ENCODE data around the gene ASL.
"Not testable (repeated sequence)": the region's sequence is repeated elsewhere in the genome, so short reads cannot be mapped to it uniquely, and the experiment has no call there.

Gene ASL

GRCh38 chr7:66119245-66119850, 43.7 kb downstream of the ASL start:
- no peak for DNase-seq

GRCh38 chr7:66123175-66123528, 47.5 kb downstream of the ASL start:
- no peak for DNase-seq

- DNase-seq: not testable (repeated sequence)
These were observed 48.9 kb downstream of the ASL start for GRCh38 chr7:66124569-66124861.

- peak; percentile 41 for DNase-seq
These were observed 49.6 kb downstream of the ASL start for GRCh38 chr7:66125052-66125694.

GRCh38 chr7:66125781-66126352, 50.2 kb downstream of the ASL start:
- not testable (repeated sequence) for DNase-seq

GRCh38 chr7:66127172-66127571, 51.6 kb downstream of the ASL start:
- not testable (repeated sequence) for DNase-seq

GRCh38 chr7:66138994-66139752, 63.6 kb downstream of the ASL start:
- DNase-seq: peak; percentile 50

- DNase-seq: peak; percentile 79
These were observed 65.3 kb downstream of the ASL start for GRCh38 chr7:66140924-66141323.

GRCh38 chr7:66142334-66142733, 66.7 kb downstream of the ASL start:
- no peak for DNase-seq

GRCh38 chr7:66142996-66143395, 67.4 kb downstream of the ASL start:
- DNase-seq: no peak

Data from fibroblast of skin of scalp (primary cell).